ENCODE data around the gene ABCG5.

The ABCG5 gene

DNA sequence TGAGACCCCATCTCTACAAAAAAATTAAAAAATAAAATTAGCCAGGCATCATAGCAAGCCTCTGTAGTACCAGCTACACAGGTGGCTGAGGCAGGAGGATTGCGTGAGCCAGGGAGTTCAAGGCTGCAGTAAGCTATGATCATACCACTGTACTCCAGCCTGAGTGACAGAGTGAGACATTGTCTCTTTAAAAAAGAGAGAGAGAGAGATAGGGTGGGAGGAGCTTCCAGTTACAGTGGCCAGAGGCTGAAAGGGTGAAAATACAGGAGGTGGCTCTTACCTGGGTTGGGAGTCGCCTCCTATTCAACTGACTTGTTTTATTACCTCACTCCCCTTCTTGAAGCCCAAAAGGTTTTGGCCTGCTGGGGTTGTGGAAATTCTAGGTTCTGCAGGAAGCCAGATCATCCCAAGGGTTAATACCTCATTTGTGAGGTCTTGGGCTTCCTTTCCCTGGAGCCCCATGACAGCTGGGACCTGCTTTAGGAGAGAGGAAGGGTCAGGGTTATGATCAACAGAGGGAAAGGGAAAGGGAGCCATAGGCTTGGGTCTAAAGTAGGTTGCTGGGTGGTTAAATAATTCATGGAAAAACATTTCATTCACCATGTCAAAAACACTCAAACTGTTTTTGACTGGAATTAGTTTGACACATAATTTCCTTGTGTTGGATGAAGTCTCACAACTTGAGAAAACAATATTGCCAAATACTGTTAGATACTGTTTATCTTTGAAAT is 47.4 kb downstream of the ABCG5 start:
- in situ Hi-C loops (cut with HindIII; ENCODE audit: low sequenced_read_pairs): no loop called here
- TF ChIP-seq, protein P1, sequence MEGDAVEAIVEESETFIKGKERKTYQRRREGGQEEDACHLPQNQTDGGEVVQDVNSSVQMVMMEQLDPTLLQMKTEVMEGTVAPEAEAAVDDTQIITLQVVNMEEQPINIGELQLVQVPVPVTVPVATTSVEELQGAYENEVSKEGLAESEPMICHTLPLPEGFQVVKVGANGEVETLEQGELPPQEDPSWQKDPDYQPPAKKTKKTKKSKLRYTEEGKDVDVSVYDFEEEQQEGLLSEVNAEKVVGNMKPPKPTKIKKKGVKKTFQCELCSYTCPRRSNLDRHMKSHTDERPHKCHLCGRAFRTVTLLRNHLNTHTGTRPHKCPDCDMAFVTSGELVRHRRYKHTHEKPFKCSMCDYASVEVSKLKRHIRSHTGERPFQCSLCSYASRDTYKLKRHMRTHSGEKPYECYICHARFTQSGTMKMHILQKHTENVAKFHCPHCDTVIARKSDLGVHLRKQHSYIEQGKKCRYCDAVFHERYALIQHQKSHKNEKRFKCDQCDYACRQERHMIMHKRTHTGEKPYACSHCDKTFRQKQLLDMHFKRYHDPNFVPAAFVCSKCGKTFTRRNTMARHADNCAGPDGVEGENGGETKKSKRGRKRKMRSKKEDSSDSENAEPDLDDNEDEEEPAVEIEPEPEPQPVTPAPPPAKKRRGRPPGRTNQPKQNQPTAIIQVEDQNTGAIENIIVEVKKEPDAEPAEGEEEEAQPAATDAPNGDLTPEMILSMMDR (IDR thresholded peaks at IDR 0.05; ENCODE audit: low read depth, low read length): no peak
- no peak overlapping the region for H3K4me3 ChIP-seq (ENCODE audit: low read depth, low read length)
- no peak for DNase-seq (ENCODE audit: low read depth, low spot score)

GRCh38 chr2:43790147-43790546 is 48.5 kb downstream of the ABCG5 start:
- in situ Hi-C loops (cut with HindIII; ENCODE audit: low sequenced_read_pairs): no loop called here
- no peak for DNase-seq (ENCODE audit: low read depth, low spot score)
- H3K4me3 ChIP-seq (ENCODE audit: low read depth, low read length): no peak overlapping the region
- TF ChIP-seq, protein P1 (IDR thresholded peaks at IDR 0.05; ENCODE audit: low read depth, low read length): no peak

DNA sequence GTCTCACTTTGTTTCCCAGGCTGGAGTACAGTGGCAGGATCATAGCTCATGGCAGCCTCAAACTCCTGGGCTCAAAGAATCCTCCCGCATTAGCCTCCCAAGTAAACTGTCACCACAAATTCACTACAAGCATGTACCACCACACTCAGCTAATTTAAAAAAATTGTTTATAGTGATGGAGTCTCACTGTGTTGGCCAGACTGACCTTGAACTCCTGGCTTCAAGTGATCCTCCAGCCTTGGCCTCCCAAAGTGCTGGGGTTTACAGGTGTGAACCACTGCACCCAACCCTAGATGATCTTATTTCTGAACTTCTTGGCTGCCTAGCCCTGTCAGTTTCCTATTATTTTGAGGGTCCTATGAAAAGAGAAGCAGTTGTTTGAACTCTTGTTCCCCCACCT is 50.0 kb downstream of the ABCG5 start:
- TF ChIP-seq, protein P1 (IDR thresholded peaks at IDR 0.05; ENCODE audit: low read depth, low read length): no peak
- no peak for DNase-seq (ENCODE audit: low read depth, low spot score)
- in situ Hi-C loops (cut with HindIII; ENCODE audit: low sequenced_read_pairs): no loop called here
- no peak overlapping the region for H3K4me3 ChIP-seq (ENCODE audit: low read depth, low read length)

DNA sequence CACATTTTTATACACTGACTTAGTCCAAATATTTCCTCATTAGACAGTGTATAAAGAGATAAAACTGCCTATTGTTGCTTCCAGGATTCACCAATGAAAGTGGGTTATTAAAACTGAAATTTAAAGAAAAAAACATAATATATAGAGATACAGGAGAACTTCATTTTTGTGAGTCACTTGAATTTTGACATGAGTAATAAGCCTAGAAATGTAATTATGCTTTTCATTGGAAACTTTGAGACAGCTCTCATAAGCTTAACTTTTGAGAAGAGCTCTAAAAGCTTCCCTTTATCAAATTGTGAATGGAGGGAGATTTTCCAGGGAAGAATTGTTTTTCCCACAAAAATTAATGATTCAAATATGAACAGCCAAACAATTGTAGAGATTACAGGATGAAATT is 50.7 kb downstream of the ABCG5 start:
- TF ChIP-seq, protein P1 (IDR thresholded peaks at IDR 0.05; ENCODE audit: low read depth, low read length): no peak
- no peak overlapping the region for H3K4me3 ChIP-seq (ENCODE audit: low read depth, low read length)
- no peak for DNase-seq (ENCODE audit: low read depth, low spot score)
- in situ Hi-C loops (cut with HindIII; ENCODE audit: low sequenced_read_pairs): no loop called here

- TF ChIP-seq, protein P1 (IDR thresholded peaks at IDR 0.05; ENCODE audit: low read depth, low read length): no peak
- in situ Hi-C loops (cut with HindIII; ENCODE audit: low sequenced_read_pairs): no loop called here
- DNase-seq (ENCODE audit: low read depth, low spot score): no peak
- no peak overlapping the region for H3K4me3 ChIP-seq (ENCODE audit: low read depth, low read length)
These were observed 60.4 kb downstream of the ABCG5 start for GRCh38 chr2:43778233-43778632.

GRCh38 chr2:43777306-43777926 is 61.2 kb downstream of the ABCG5 start:
- TF ChIP-seq, protein P1 (IDR thresholded peaks at IDR 0.05; ENCODE audit: low read depth, low read length): no peak
- H3K4me3 ChIP-seq (ENCODE audit: low read depth, low read length): no peak overlapping the region
- in situ Hi-C loops (cut with HindIII; ENCODE audit: low sequenced_read_pairs): no loop called here
- no peak for DNase-seq (ENCODE audit: low read depth, low spot score)

All from astrocyte of the spinal cord (primary cell).